K562 (cell line): ENCODE data around the gene SORCS2. TPM values are rescaled to one million over a fixed set of nuclear protein-coding genes. Genes with fewer than 3 reads are reported as not detected.

Experiments used
- ATAC-seq: fragments of 200-7000 bp; cut with Tn5 transposase; 3 replicates; pipeline ENCODE4 v1.9.1; 2020; ENCODE audit warnings: moderate library complexity
- BruUV-seq: library from RNA; stranded (reverse); fragments of 400-500 nt; replicated peaks from 2 replicates; lab custom pipeline; 2021; lab: Mats Ljungman, UMichigan
- CTCF ChIA-PET: fragments of 300-600 bp; formaldehyde crosslinking; extraction: SDS; loops from one replicate; lab custom pipeline; 2021; ENCODE audit warnings: low intra/inter-chr PET ratio; lab: Yijun Ruan, JAX
- POLR2A ChIA-PET: fragments of 300-600, 350-650 bp; sonication (Branson Sonifier 250); formaldehyde crosslinking; extraction: SDS; loops from one replicate; lab custom pipeline; 2021; ENCODE audit warnings: antibody characterized with exemption, inconsistent platforms; lab: Yijun Ruan, JAX
- DNase-seq, 4 experiments: peaks; one replicate each; pipeline versions ENCODE4 v3.0.0 to v3.0.0-alpha.2; 2011 to 2018; ENCODE audit warnings: low spot score in 3 of 4, mixed read lengths in 3 of 4; ENCODE audit errors: extremely low read depth in 1 of 4
- FAIRE-seq: peaks from 2 replicates; lab custom pipeline; 2011; peaks lifted over from hg19 to GRCh38; lab: Jason Lieb, UNC
- H2AFZ ChIP-seq: 2 replicates; pipeline ENCODE4 v1.6.0; 2011; ENCODE audit warnings: low read depth, low read length, control low read depth, inconsistent platforms
- H3K27ac ChIP-seq: fragments of 200-600 bp; 3 replicates; pipeline ENCODE4 v1.8.0; 2011; ENCODE audit warnings: low read depth, mild to moderate bottlenecking, control low read depth, inconsistent platforms, low read length, moderate library complexity, mixed read lengths; ENCODE audit errors: extremely low read depth
- H3K27me3 ChIP-seq, 2 experiments: fragments of 300-600 bp in 1 of 2; 2 replicates in 1 of 2; 3 replicates in 1 of 2; pipeline versions ENCODE4 v1.6.0 to v1.8.0; 2011; ENCODE audit warnings: inconsistent platforms in 2 of 2, low read length in 2 of 2, mild to moderate bottlenecking in 1 of 2, mixed read lengths in 1 of 2, moderate library complexity in 1 of 2; ENCODE audit not compliant: control insufficient read depth in 2 of 2, insufficient read depth in 2 of 2
- H3K36me3 ChIP-seq: fragments of 300-600 bp; 3 replicates; pipeline ENCODE4 v1.8.0; 2011; ENCODE audit warnings: mild to moderate bottlenecking, low read length, inconsistent platforms; ENCODE audit not compliant: control insufficient read depth, insufficient read depth
- H3K4me1 ChIP-seq, 2 experiments: fragments of 200-600 bp in 1 of 2; replicated peaks in 1 of 2; 2 replicates in 1 of 2; 3 replicates in 1 of 2; pipeline versions ENCODE4 v1.5.1 to v1.8.0; 2011; ENCODE audit warnings: inconsistent platforms in 2 of 2, low read length in 2 of 2, mild to moderate bottlenecking in 1 of 2, mixed read lengths in 1 of 2, moderate library complexity in 1 of 2; ENCODE audit not compliant: control insufficient read depth in 2 of 2, insufficient read depth in 2 of 2
- H3K4me2 ChIP-seq: 2 replicates; pipeline ENCODE4 v1.6.1; 2011; ENCODE audit warnings: low read length, control low read depth, inconsistent platforms, mixed read lengths; ENCODE audit not compliant: insufficient read depth
- H3K4me3 ChIP-seq: fragments of 200-600 bp; sonication (generic), shearing (Covaris generic); 2 replicates; pipeline ENCODE4 v1.5.1; 2016; ENCODE audit warnings: control low read depth, inconsistent platforms
- H3K79me2 ChIP-seq: fragments of 200-600 bp; 3 replicates; pipeline ENCODE4 v1.8.0; 2011; ENCODE audit warnings: low read length, inconsistent platforms; ENCODE audit not compliant: control insufficient read depth, insufficient read depth
- H3K9ac ChIP-seq, 2 experiments: 2 replicates each; pipeline versions ENCODE4 v1.6.0 to v1.6.1; 2011; ENCODE audit warnings: low read depth in 2 of 2, low read length in 2 of 2, control low read depth in 1 of 2, inconsistent platforms in 1 of 2, mild to moderate bottlenecking in 1 of 2, mixed read lengths in 1 of 2; ENCODE audit not compliant: insufficient read depth in 1 of 2
- H3K9me1 ChIP-seq: one replicate; pipeline ENCODE4 v1.6.0; 2011; ENCODE audit warnings: inconsistent platforms, mild to moderate bottlenecking, low read length, moderate library complexity; ENCODE audit not compliant: control insufficient read depth, insufficient read depth
- H3K9me3 ChIP-seq: replicated peaks from 2 replicates; pipeline ENCODE4 v1.5.1; 2011; ENCODE audit warnings: low read depth, low read length, inconsistent platforms; ENCODE audit not compliant: control insufficient read depth, insufficient read depth
- H4K20me1 ChIP-seq: replicated peaks from 2 replicates; pipeline ENCODE4 v1.6.1; 2011; ENCODE audit warnings: low read length, inconsistent platforms, mixed read lengths; ENCODE audit not compliant: control insufficient read depth, insufficient read depth
- ASH1L ChIP-seq: fragments of 450-650 bp; IDR thresholded peaks from 2 replicates; pipeline ENCODE4 v1.6.1; 2018; ENCODE audit warnings: borderline replicate concordance, mild to moderate bottlenecking, low read depth; ENCODE audit not compliant: partially characterized antibody
- BRD9 ChIP-seq: fragments of 450-650 bp; IDR thresholded peaks from 2 replicates; pipeline ENCODE4 v1.6.1; 2018; ENCODE audit warnings: low read depth; ENCODE audit not compliant: partially characterized antibody
- CAMTA2 ChIP-seq: fragments of 250-450 bp; sonication (Bioruptor Pico); conservative IDR thresholded peaks from 2 replicates; pipeline ENCODE4 v1.5.1; 2022
- CBFA2T3 ChIP-seq: fragments of 450-650 bp; IDR thresholded peaks from 2 replicates; pipeline ENCODE4 v1.6.1; 2017
- CCNT2 ChIP-seq: IDR thresholded peaks from 2 replicates; pipeline ENCODE4 v1.6.1; 2011; ENCODE audit warnings: borderline replicate concordance, low read depth, mild to moderate bottlenecking, moderate library complexity, mixed read lengths, low read length; ENCODE audit not compliant: insufficient read length; ENCODE audit errors: extremely low read depth
- DACH1 ChIP-seq: fragments of 450-650 bp; IDR thresholded peaks from 2 replicates; pipeline ENCODE4 v1.6.1; 2018; ENCODE audit not compliant: partially characterized antibody
- FOXJ2 ChIP-seq: fragments of 200-800 bp; sonication (Bioruptor generic); IDR thresholded peaks from 2 replicates; pipeline ENCODE4 v1.6.1; 2016; ENCODE audit warnings: missing genetic modification characterization, missing compliant biosample characterization
- HNRNPL ChIP-seq: fragments of 200-400 bp; formaldehyde crosslinking; IDR thresholded peaks from 2 replicates; pipeline ENCODE4 v1.6.1; 2017; ENCODE audit warnings: low read depth, mild to moderate bottlenecking, low read length
- IRF2 ChIP-seq: sonication (generic); formaldehyde crosslinking; IDR thresholded peaks from 2 replicates; pipeline ENCODE4 v1.8.1; 2022; ENCODE audit warnings: mild to moderate bottlenecking, missing genetic modification reagents
- KAT7 ChIP-seq: sonication (generic); formaldehyde crosslinking; IDR thresholded peaks from 2 replicates; pipeline ENCODE4 v1.8.0; 2022; ENCODE audit warnings: missing genetic modification reagents, mild to moderate bottlenecking, borderline replicate concordance
- NCOA4 ChIP-seq: fragments of 450-650 bp; IDR thresholded peaks from 2 replicates; pipeline ENCODE4 v1.6.1; 2018; ENCODE audit warnings: mild to moderate bottlenecking; ENCODE audit not compliant: partially characterized antibody
- NCOA6 ChIP-seq: fragments of 450-650 bp; IDR thresholded peaks from 2 replicates; pipeline ENCODE4 v1.6.1; 2017; ENCODE audit warnings: mild to moderate bottlenecking
- SMARCA4 ChIP-seq: fragments of 450-650 bp; IDR thresholded peaks from 2 replicates; pipeline ENCODE4 v1.6.1; 2016
- TRIM24 ChIP-seq, 2 experiments: fragments of 450-650 bp; IDR thresholded peaks; 2 replicates each; pipeline ENCODE4 v1.6.1; 2016
- ZNF408 ChIP-seq: fragments of 250-450 bp; sonication (Bioruptor Pico); IDR thresholded peaks from 2 replicates; pipeline ENCODE4 v1.4.0; 2020; ENCODE audit warnings: low read depth, mild to moderate bottlenecking, moderate library complexity
- ZNF76 ChIP-seq: fragments of 250-450 bp; sonication (Bioruptor Pico); IDR thresholded peaks from 2 replicates; pipeline ENCODE4 v1.4.0; 2020; ENCODE audit warnings: mild to moderate bottlenecking, moderate library complexity, borderline replicate concordance
- WGBS: fragments of 100-300 bp; shearing (Covaris generic); methylation state at CpG from one replicate; pipeline ENCODE4 v1.1.6; 2016; ENCODE audit warnings: low coverage, mixed read lengths; ENCODE audit not compliant: insufficient coverage; ENCODE audit errors: missing lambda C conversion rate; 5-methylcytosine and 5-hydroxymethylcytosine counted together
- in situ Hi-C: fragments of 300-500 bp; cut with MboI; formaldehyde crosslinking; loops from 4 replicates; pipeline ENCODE4 v1.15.0; 2018; ENCODE audit warnings: inconsistent platforms, mixed read lengths
- intact Hi-C: fragments of 100-400 bp; cut with micrococcal nuclease; formaldehyde crosslinking; loops from 2 replicates; pipeline ENCODE4 v1.14.2; 2022
- polyA plus RNA-seq, 8 experiments: library from polyadenylated mRNA; depleted of rRNA in 4 of 8; stranded (reverse) in 5 of 8; unstranded in 3 of 8; fragments of >200 nt; fragmentation: Nextera tagmentation in 2 of 8; fragmentation: Illumina TruSeq in 1 of 8; extraction: Ambion mirVana in 2 of 8; extraction: Trizol in 1 of 8; gene quantifications; 2 replicates each; pipeline versions ENCODE4 v1.2.1 to v1.2.3, GENCODE V29; 2011 to 2014; ENCODE audit warnings: inconsistent platforms in 1 of 8, missing spikeins in 1 of 8
- total RNA-seq, 7 experiments: library from RNA; depleted of rRNA in 6 of 7; stranded (reverse); fragments of >200 nt in 6 of 7; fragmentation: Illumina TruSeq in 2 of 7; extraction: Trizol in 2 of 7; gene quantifications; 2 replicates each; pipeline versions ENCODE4 v1.2.1 to v1.2.3, GENCODE V29; 2011 to 2021; ENCODE audit warnings: low replicate concordance in 1 of 7
- TF ChIP-seq, protein P1 (sequence below), 2 experiments: IDR thresholded peaks; 2 replicates each; pipeline ENCODE4 v1.6.1; 2011; ENCODE audit warnings: borderline replicate concordance in 1 of 2, control low read depth in 1 of 2, low read depth in 1 of 2, low read length in 1 of 2, mild to moderate bottlenecking in 1 of 2, mixed read lengths in 1 of 2, moderate library complexity in 1 of 2; ENCODE audit not compliant: insufficient read depth in 1 of 2, insufficient read length in 1 of 2, poor library complexity in 1 of 2, severe bottlenecking in 1 of 2; ENCODE audit errors: extremely low read depth in 1 of 2
- TF ChIP-seq, protein P2 (sequence below): fragments of 250-450 bp; sonication (Bioruptor Pico); IDR thresholded peaks from 2 replicates; pipeline ENCODE4 v1.5.0; 2022; ENCODE audit warnings: mild to moderate bottlenecking

Gene SORCS2
- total and polyA plus RNA-seq, 9 of the 15 experiments (the other 6 are each of a cell fraction or from before 2014, with no cell fraction given) = not detected

DNA sequence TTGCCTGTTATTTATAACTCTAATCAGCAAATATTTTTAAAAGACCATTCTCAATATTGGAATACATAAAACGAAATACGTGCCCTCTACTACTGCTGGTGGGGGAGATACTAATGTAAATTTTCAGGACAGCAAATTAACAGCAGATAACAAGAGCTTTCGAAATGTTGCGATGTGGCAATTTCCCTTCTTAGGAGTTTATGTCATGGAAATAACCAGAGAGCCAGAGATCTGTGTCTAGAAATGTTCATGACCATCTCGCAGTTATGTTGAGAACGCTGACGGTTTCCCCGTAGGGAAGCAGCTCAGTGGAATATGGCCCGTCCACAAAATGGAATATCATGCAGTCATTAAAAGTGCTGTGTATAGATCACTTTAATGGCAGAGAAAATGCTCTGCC is 480.8 kb downstream of the SORCS2 start:
- in situ Hi-C loops = no loop called here
- no peak for FAIRE-seq

More for the DNA sequence above, 480.8 kb downstream of the SORCS2 start:
- H3K4me2 ChIP-seq = no peak overlapping the region
- CTCF ChIA-PET = no interaction called here
- no peaks in the 10 kb centered on the region for H3K4me1 ChIP-seq
- H3K79me2 ChIP-seq = no peaks in the 10 kb centered on the region
- no peak overlapping the region for H3K4me3 ChIP-seq
- H3K36me3 ChIP-seq = no peaks in the 10 kb centered on the region
- ATAC-seq (no peak), DNase-seq (no peak)
- intact Hi-C loops = no loop called here
- TF ChIP-seq KAT7 (CRISPR knock-in tag) (no peak), TRIM24 (IDR thresholded peaks at IDR 0.05) (no peak), FOXJ2 (tag) (no peak), DACH1 (no peak), CCNT2 (no peak), ASH1L (no peak), SMARCA4 (no peak), NCOA4 (no peak), BRD9 (no peak), IRF2 (CRISPR knock-in tag) (no peak), CAMTA2 (CRISPR knock-in tag) (no peak), CBFA2T3 (no peak), HNRNPL (no peak), ZNF408 (CRISPR knock-in tag) (no peak), ZNF76 (CRISPR knock-in tag) (no peak), NCOA6 (no peak)
- TF ChIP-seq, protein P1, sequence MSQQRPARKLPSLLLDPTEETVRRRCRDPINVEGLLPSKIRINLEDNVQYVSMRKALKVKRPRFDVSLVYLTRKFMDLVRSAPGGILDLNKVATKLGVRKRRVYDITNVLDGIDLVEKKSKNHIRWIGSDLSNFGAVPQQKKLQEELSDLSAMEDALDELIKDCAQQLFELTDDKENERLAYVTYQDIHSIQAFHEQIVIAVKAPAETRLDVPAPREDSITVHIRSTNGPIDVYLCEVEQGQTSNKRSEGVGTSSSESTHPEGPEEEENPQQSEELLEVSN (IDR thresholded peaks at IDR 0.05; ENCODE audit: borderline replicate concordance in 1 of 2, extremely low read depth in 1 of 2, insufficient read depth in 1 of 2, insufficient read length in 1 of 2, low read depth in 1 of 2, low read length in 1 of 2, poor library complexity in 1 of 2, severe bottlenecking in 1 of 2) = no peak
- TF ChIP-seq, protein P2, sequence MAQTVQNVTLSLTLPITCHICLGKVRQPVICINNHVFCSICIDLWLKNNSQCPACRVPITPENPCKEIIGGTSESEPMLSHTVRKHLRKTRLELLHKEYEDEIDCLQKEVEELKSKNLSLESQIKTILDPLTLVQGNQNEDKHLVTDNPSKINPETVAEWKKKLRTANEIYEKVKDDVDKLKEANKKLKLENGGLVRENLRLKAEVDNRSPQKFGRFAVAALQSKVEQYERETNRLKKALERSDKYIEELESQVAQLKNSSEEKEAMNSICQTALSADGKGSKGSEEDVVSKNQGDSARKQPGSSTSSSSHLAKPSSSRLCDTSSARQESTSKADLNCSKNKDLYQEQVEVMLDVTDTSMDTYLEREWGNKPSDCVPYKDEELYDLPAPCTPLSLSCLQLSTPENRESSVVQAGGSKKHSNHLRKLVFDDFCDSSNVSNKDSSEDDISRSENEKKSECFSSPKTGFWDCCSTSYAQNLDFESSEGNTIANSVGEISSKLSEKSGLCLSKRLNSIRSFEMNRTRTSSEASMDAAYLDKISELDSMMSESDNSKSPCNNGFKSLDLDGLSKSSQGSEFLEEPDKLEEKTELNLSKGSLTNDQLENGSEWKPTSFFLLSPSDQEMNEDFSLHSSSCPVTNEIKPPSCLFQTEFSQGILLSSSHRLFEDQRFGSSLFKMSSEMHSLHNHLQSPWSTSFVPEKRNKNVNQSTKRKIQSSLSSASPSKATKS (CRISPR knock-in tag) = no peak
- H3K9me3 ChIP-seq = no peaks in the 10 kb centered on the region
- no peak overlapping the region for H3K27ac ChIP-seq
- peaks cover 3 to 17% of the 10 kb centered on the region in 2 experiments; a peak in 3 of 5 replicates for H3K27me3 ChIP-seq
- no peaks in the 10 kb centered on the region for H4K20me1 ChIP-seq
- POLR2A ChIA-PET = interaction anchor here (0.9 to 1.2 kb wide), 2 partner anchors 9 to 12 kb away, joined by 3 to 4 read pairs; no protein-coding TSS in a partner anchor
- H3K9me1 ChIP-seq = no peaks in the 10 kb centered on the region
- BruUV-seq = no TSS peak
- no peak overlapping the region for H3K9ac ChIP-seq
- no peak overlapping the region for H2AFZ ChIP-seq
- WGBS = 3% methylated on average over 9 of the region's 9 CpGs
